Smooth muscle cell (in vitro differentiated cells): ENCODE results near the gene SLC6A8. TPM values are rescaled to one million over a fixed set of nuclear protein-coding genes. Genes with fewer than 3 reads are reported as not detected.

Experiments used
- DNase-seq: peaks from one replicate; lab custom pipeline; 2025; ENCODE audit not compliant: unreplicated experiment; lab: John Stamatoyannopoulos, UW
- H2AFZ ChIP-seq: fragments of 200-600 bp; sonication (generic); 2 replicates; pipeline ENCODE4 v1.6.0; 2016; ENCODE audit warnings: antibody characterized with exemption, low read depth, mild to moderate bottlenecking
- H3F3A ChIP-seq: fragments of 200-600 bp; sonication (generic); 2 replicates; pipeline ENCODE4 v1.6.0; 2017; ENCODE audit warnings: antibody characterized with exemption, low read depth
- H3K27ac ChIP-seq: fragments of 200-600 bp; sonication (generic); 2 replicates; pipeline ENCODE4 v1.5.1; 2016; ENCODE audit warnings: low read depth, mild to moderate bottlenecking
- H3K27me3 ChIP-seq: fragments of 200-600 bp; sonication (generic); 2 replicates; pipeline ENCODE4 v1.6.1; 2016; ENCODE audit warnings: low read depth, mild to moderate bottlenecking
- H3K36me3 ChIP-seq: fragments of 200-600 bp; sonication (generic); 2 replicates; pipeline ENCODE4 v1.5.1; 2016; ENCODE audit warnings: low read depth
- H3K4me1 ChIP-seq: fragments of 200-600 bp; sonication (generic); 2 replicates; pipeline ENCODE4 v1.5.1; 2016; ENCODE audit warnings: low read depth
- H3K4me2 ChIP-seq: fragments of 200-600 bp; sonication (generic); 2 replicates; pipeline ENCODE4 v1.6.0; 2016; ENCODE audit warnings: mild to moderate bottlenecking
- H3K4me3 ChIP-seq: fragments of 200-600 bp; sonication (generic); 2 replicates; pipeline ENCODE4 v1.5.1; 2016; ENCODE audit warnings: mild to moderate bottlenecking
- H3K79me2 ChIP-seq: fragments of 200-600 bp; sonication (generic); 2 replicates; pipeline ENCODE4 v1.6.0; 2016; ENCODE audit warnings: low read depth, mild to moderate bottlenecking
- H3K9ac ChIP-seq: fragments of 200-600 bp; sonication (generic); 2 replicates; pipeline ENCODE4 v1.6.0; 2016; ENCODE audit warnings: low read depth
- H3K9me3 ChIP-seq: fragments of 200-600 bp; sonication (generic); replicated peaks from 2 replicates; pipeline ENCODE4 v1.5.1; 2016; ENCODE audit warnings: low read depth
- H4K20me1 ChIP-seq: fragments of 200-600 bp; sonication (generic); 2 replicates; pipeline ENCODE4 v1.6.0; 2016; ENCODE audit warnings: low read depth
- CTCF ChIP-seq: fragments of 200-600 bp; sonication (generic); IDR thresholded peaks from 2 replicates; pipeline ENCODE4 v1.5.1; 2017; ENCODE audit warnings: borderline replicate concordance, mild to moderate bottlenecking, antibody characterized with exemption; ENCODE audit not compliant: insufficient read depth, poor library complexity, severe bottlenecking
- WGBS: methylation state at CpG from one replicate; pipeline ENCODE4 v1.1.7; 2016; ENCODE audit warnings: low lambda C conversion rate; 5-methylcytosine and 5-hydroxymethylcytosine counted together
- polyA plus RNA-seq: library from polyadenylated mRNA; unstranded; fragments of >200 nt; fragmentation: Nextera tagmentation; extraction: Ambion mirVana; gene quantifications from 2 replicates; pipeline ENCODE4 v1.2.1, GENCODE V29; 2016
- total RNA-seq: library from RNA; depleted of rRNA; stranded (reverse); fragments of >200 nt; gene quantifications from 2 replicates; pipeline ENCODE4 v1.2.3, GENCODE V29; 2014

The SLC6A8 gene
- total and polyA plus RNA-seq, 2 experiments from 2014 or later, result 45.2 to 98.1 TPM

- Histone ChIP-seq H4K20me1 (peaks cover 7% of the 10 kb centered on the region), H3K4me2 (no peak overlapping the region), H3K27me3 (no peaks in the 10 kb centered on the region), H3K79me2 (no peaks in the 10 kb centered on the region), H3K36me3 (no peaks in the 10 kb centered on the region), H3K4me1 (no peaks in the 10 kb centered on the region), H3K9ac (no peak overlapping the region), H2AFZ (no peak overlapping the region), H3F3A (no peaks in the 10 kb centered on the region), H3K4me3 (no peak overlapping the region), H3K27ac (no peak overlapping the region), H3K9me3 (no peaks in the 10 kb centered on the region)
- no peak for DNase-seq
- no peak for TF ChIP-seq CTCF
- WGBS, result 89% methylated on average over 27 of the region's 27 CpGs
Measured at GRCh38 chrX:153709726-153710674, 22.3 kb downstream of the SLC6A8 start.

- Histone ChIP-seq H3K9ac (no peak overlapping the region), H3F3A (no peaks in the 10 kb centered on the region), H2AFZ (no peak overlapping the region), H3K27ac (no peak overlapping the region), H4K20me1 (peaks cover 9% of the 10 kb centered on the region), H3K4me2 (no peak overlapping the region), H3K79me2 (no peaks in the 10 kb centered on the region), H3K4me3 (no peak overlapping the region), H3K27me3 (no peaks in the 10 kb centered on the region), H3K36me3 (no peaks in the 10 kb centered on the region), H3K4me1 (no peaks in the 10 kb centered on the region), H3K9me3 (no peaks in the 10 kb centered on the region)
- WGBS, result 79% methylated on average over 3 of the region's 3 CpGs
- no peak for TF ChIP-seq CTCF
- no peak for DNase-seq
Measured at GRCh38 chrX:153714256-153714655, 26.5 kb downstream of the SLC6A8 start.

- H3K36me3 ChIP-seq, result no peaks in the 10 kb centered on the region
- no peaks in the 10 kb centered on the region for H3K27me3 ChIP-seq
- whole genome bisulfite sequencing, result 86% methylated on average over 9 of the region's 9 CpGs
- no peaks in the 10 kb centered on the region for H3F3A ChIP-seq
- no peak for DNase-seq
- H2AFZ ChIP-seq, result no peak overlapping the region
- no peak overlapping the region for H3K9ac ChIP-seq
- no peak overlapping the region for H3K4me3 ChIP-seq
- peaks cover 16% of the 10 kb centered on the region for H3K79me2 ChIP-seq
- no peak for TF ChIP-seq CTCF
- no peaks in the 10 kb centered on the region for H3K9me3 ChIP-seq
- peaks cover 23% of the 10 kb centered on the region for H4K20me1 ChIP-seq
- peaks cover 4% of the 10 kb centered on the region for H3K4me1 ChIP-seq
- no peak overlapping the region for H3K27ac ChIP-seq
- no peak overlapping the region for H3K4me2 ChIP-seq
Measured at GRCh38 chrX:153717445-153717844, 29.7 kb downstream of the SLC6A8 start.
